ENCODE data around the gene IQCF6.

IQCF6 gene

DNA sequence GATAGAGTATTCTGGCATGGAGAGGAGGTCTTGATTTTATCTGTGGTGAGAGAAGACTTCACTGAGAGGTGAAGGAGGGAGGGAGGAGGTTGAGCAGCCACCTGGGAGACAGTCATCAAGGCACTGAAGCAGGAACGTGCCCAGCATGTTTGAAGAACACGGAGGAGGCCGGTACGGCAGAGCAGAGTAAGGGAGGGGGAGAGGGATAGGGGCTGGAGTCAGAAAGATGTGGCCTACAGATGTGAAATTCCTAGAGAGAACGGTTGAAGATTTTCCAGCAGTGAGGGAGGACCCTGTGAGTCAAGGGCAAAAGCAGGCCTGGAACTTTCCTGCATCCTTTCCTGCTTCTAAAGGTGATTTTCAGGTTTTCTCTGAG, 21.7 kb upstream of the IQCF6 start:
- TF ChIP-seq, protein P1, sequence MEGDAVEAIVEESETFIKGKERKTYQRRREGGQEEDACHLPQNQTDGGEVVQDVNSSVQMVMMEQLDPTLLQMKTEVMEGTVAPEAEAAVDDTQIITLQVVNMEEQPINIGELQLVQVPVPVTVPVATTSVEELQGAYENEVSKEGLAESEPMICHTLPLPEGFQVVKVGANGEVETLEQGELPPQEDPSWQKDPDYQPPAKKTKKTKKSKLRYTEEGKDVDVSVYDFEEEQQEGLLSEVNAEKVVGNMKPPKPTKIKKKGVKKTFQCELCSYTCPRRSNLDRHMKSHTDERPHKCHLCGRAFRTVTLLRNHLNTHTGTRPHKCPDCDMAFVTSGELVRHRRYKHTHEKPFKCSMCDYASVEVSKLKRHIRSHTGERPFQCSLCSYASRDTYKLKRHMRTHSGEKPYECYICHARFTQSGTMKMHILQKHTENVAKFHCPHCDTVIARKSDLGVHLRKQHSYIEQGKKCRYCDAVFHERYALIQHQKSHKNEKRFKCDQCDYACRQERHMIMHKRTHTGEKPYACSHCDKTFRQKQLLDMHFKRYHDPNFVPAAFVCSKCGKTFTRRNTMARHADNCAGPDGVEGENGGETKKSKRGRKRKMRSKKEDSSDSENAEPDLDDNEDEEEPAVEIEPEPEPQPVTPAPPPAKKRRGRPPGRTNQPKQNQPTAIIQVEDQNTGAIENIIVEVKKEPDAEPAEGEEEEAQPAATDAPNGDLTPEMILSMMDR (IDR thresholded peaks at IDR 0.05; ENCODE audit: insufficient read depth, low read length, poor library complexity, severe bottlenecking) = no peak
- no peak for DNase-seq (ENCODE audit: extremely low read depth, insufficient read length)
- H3K27me3 ChIP-seq (replicated peaks; ENCODE audit: control insufficient read depth, insufficient read depth, low read length) = no peaks in the 10 kb centered on the region; the same call in 1 of the 2 replicates
- H3K36me3 ChIP-seq (ENCODE audit: control insufficient read depth, insufficient read depth, low read length) = no peaks in the 10 kb centered on the region
- no peak overlapping the region for H3K4me3 ChIP-seq (replicated peaks; ENCODE audit: low read depth, low read length)

DNA sequence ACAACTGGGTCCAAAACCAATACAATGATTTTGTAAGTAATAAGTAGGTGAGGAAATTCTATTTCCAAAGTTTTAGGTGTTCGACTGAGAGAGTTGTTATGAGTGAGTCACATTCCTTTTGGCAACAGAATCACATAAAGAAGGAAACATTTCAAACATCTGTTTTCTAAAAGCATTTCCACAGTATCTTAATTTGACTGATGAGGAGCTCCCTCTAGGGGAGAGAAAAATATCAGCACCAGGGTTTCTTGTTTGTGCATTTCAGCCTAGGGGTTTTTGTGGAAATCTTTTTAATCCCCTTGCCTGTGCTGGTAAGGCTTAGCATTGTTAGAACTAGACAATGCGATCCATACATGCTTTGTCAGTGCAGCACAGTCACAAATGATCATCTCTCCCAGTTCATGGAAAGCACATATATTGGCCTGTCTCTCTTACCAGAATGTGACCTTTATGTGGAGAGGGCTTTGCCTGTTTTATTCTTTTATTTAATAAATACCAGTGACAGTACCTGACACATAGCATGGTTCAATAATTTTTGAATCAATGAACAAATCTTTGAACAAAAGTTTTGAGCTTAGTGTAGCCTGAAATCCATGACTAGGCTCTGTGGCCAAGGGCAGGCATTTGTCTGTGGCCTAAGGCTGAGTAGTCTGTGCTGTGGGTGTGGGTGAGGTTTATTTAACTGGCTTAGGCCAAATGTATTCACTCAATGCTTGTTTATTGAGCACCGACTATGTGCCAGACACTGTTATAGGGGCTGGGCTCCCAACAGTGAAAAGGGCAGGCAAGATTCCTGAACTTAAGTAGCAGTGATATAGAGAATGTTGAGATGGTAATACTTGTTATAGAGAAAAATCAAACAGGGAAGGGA, 21.1 kb upstream of the IQCF6 start:
- Histone ChIP-seq H3K27me3 (replicated peaks; ENCODE audit: control insufficient read depth, insufficient read depth, low read length) (no peaks in the 10 kb centered on the region; the same call in 1 of the 2 replicates), H3K36me3 (ENCODE audit: control insufficient read depth, insufficient read depth, low read length) (no peaks in the 10 kb centered on the region), H3K4me3 (replicated peaks; ENCODE audit: low read depth, low read length) (no peak overlapping the region)
- TF ChIP-seq, protein P1 (IDR thresholded peaks at IDR 0.05; ENCODE audit: insufficient read depth, low read length, poor library complexity, severe bottlenecking) = peak; percentile 71
- DNase-seq (ENCODE audit: extremely low read depth, insufficient read length) = no peak

DNA sequence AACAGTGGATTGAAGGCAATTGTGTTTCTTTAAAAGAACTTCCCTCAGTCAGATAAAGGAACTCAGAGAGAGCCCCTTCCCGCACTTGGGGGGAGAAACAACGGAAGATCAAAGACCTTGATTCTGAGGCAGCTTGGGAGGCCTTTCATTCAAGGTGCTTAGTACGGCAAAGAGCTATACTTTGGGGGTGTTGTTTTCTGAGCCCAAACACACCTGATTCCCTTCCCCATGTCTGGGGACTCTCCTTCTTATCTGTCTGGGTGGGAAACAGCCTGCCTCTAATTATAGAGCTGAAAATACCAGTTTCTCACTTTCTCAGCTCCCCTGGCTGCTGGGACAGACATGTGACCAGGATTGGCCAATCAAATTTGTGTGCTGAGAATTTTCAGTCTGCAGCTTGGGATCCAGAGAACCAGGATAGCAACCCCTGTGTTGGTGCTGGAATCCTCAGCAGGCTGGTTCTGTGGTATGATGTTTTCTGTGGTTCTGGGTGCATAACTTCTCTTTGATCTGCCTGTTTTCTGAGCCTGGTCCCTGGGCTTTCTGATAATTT, 19.4 kb upstream of the IQCF6 start:
- no peak overlapping the region for H3K4me3 ChIP-seq (replicated peaks; ENCODE audit: low read depth, low read length)
- no peak for DNase-seq (ENCODE audit: extremely low read depth, insufficient read length)
- H3K36me3 ChIP-seq (ENCODE audit: control insufficient read depth, insufficient read depth, low read length) = no peaks in the 10 kb centered on the region
- H3K27me3 ChIP-seq (replicated peaks; ENCODE audit: control insufficient read depth, insufficient read depth, low read length) = no peaks in the 10 kb centered on the region
- TF ChIP-seq, protein P1 (IDR thresholded peaks at IDR 0.05; ENCODE audit: insufficient read depth, low read length, poor library complexity, severe bottlenecking) = no peak

DNA sequence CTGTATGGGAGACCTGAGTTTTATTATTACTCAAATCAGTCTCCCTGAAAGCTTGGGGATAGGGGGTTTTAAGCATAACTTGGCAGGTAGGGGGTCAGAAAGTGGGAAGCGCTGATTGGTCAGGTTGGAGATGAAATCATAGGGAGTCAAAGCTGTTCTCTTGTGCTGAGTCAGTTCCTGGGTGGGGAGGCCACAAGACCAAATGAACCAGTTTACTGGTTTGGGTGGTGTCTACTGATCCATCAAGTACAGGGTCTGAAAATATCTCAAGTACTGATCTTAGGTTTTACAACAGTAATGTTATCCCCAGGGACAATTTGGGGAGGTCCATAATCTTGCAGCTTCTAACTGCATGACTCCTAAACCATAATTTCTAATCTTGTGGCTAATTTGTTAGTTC, 17.8 kb upstream of the IQCF6 start:
- DNase-seq (ENCODE audit: extremely low read depth, insufficient read length) = no peak
- no peaks in the 10 kb centered on the region for H3K27me3 ChIP-seq (replicated peaks; ENCODE audit: control insufficient read depth, insufficient read depth, low read length)
- TF ChIP-seq, protein P1 (IDR thresholded peaks at IDR 0.05; ENCODE audit: insufficient read depth, low read length, poor library complexity, severe bottlenecking) = no peak
- H3K36me3 ChIP-seq (ENCODE audit: control insufficient read depth, insufficient read depth, low read length) = no peaks in the 10 kb centered on the region
- no peak overlapping the region for H3K4me3 ChIP-seq (replicated peaks; ENCODE audit: low read depth, low read length)

DNA sequence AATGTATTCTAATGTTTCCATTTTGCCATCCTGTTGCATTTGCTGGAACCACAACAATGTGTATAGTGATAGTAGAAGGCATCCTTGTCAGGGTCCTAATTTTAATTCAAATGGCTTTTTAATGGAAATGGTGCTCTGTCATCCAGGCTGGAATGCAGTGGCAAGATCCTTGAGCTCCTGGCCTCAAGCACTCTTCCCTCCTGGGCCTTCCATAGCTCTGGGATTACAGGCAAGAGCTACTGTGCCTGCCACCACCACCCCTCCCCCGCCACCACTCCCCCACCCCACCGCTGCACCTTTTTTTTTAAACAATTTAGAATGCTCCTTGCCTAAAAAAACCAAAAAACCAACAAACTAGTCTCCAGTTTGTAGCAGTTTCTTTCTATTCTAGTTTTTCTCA, 15.2 kb upstream of the IQCF6 start:
- TF ChIP-seq, protein P1 (IDR thresholded peaks at IDR 0.05; ENCODE audit: insufficient read depth, low read length, poor library complexity, severe bottlenecking) = no peak
- no peaks in the 10 kb centered on the region for H3K36me3 ChIP-seq (ENCODE audit: control insufficient read depth, insufficient read depth, low read length)
- no peak for DNase-seq (ENCODE audit: extremely low read depth, insufficient read length)
- no peaks in the 10 kb centered on the region for H3K27me3 ChIP-seq (replicated peaks; ENCODE audit: control insufficient read depth, insufficient read depth, low read length)
- H3K4me3 ChIP-seq (replicated peaks; ENCODE audit: low read depth, low read length) = no peak overlapping the region
